ENCODE data around the gene DLEU7.

GRCh38 chr13:50805805-50806204, 37.7 kb downstream of the DLEU7 start:
- no peak for TF ChIP-seq CTCF (IDR thresholded peaks at IDR 0.05)
- no peak for TF ChIP-seq ZFX (IDR thresholded peaks at IDR 0.05; ENCODE audit: borderline replicate concordance)

All from 22Rv1 (cell line).